Upper lobe of left lung (tissue), 4 donors: ENCODE results near the gene BRD7.

ENCODE experiments used
- EP300 ChIP-seq, 4 donors: sonication (generic); formaldehyde crosslinking; IDR thresholded peaks; one replicate each; pipeline ENCODE4 v1.5.1; 2017; ENCODE audit warnings: antibody characterized with exemption in 4 of 4, control low read depth in 2 of 4
- TF ChIP-seq, protein P1 (sequence below), 6 experiments: fragments of 450-650 bp in 4 of 6; fragments of 200-600 bp in 2 of 6; sonication (generic) in 2 of 6; IDR thresholded peaks; one replicate each; pipeline ENCODE4 v1.5.1; 2016 to 2019; ENCODE audit warnings: antibody characterized with exemption in 6 of 6

- no peak for TF ChIP-seq EP300 (IDR thresholded peaks at IDR 0.05)
- TF ChIP-seq, protein P1, sequence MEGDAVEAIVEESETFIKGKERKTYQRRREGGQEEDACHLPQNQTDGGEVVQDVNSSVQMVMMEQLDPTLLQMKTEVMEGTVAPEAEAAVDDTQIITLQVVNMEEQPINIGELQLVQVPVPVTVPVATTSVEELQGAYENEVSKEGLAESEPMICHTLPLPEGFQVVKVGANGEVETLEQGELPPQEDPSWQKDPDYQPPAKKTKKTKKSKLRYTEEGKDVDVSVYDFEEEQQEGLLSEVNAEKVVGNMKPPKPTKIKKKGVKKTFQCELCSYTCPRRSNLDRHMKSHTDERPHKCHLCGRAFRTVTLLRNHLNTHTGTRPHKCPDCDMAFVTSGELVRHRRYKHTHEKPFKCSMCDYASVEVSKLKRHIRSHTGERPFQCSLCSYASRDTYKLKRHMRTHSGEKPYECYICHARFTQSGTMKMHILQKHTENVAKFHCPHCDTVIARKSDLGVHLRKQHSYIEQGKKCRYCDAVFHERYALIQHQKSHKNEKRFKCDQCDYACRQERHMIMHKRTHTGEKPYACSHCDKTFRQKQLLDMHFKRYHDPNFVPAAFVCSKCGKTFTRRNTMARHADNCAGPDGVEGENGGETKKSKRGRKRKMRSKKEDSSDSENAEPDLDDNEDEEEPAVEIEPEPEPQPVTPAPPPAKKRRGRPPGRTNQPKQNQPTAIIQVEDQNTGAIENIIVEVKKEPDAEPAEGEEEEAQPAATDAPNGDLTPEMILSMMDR (IDR thresholded peaks at IDR 0.05) = no peak
Measured at GRCh38 chr16:50292566-50292948, 76.2 kb downstream of the BRD7 start.
